HEK293T (cell line): Measurements from ENCODE around the gene SEMA3G.
A peak's percentile ranks its signal among the peaks of the same experiment; 100 is the strongest.

ENCODE experiments used
- CTCF ChIA-PET: fragments of 350-600 bp; formaldehyde crosslinking; extraction: SDS; loops from one replicate; lab custom pipeline; 2021; ENCODE audit warnings: antibody characterized with exemption, inconsistent platforms; lab: Yijun Ruan, JAX
- POLR2A ChIA-PET: fragments of 350-600 bp; formaldehyde crosslinking; extraction: SDS; loops from one replicate; lab custom pipeline; 2020; ENCODE audit warnings: antibody characterized with exemption, inconsistent platforms; lab: Yijun Ruan, JAX
- DNase-seq: peaks from one replicate; pipeline ENCODE4 v3.0.0; 2012; ENCODE audit warnings: mixed read lengths; ENCODE audit errors: extremely low spot score
- ARNT ChIP-seq: fragments of 450-650 bp; IDR thresholded peaks from 2 replicates; pipeline ENCODE4 v1.6.1; 2017; ENCODE audit warnings: mild to moderate bottlenecking
- BHLHE40 ChIP-seq: fragments of 450-650 bp; IDR thresholded peaks from 2 replicates; pipeline ENCODE4 v1.6.1; 2016; ENCODE audit warnings: mild to moderate bottlenecking, moderate library complexity, borderline replicate concordance
- CTBP1 ChIP-seq: fragments of 450-650 bp; IDR thresholded peaks from 2 replicates; pipeline ENCODE4 v1.6.1; 2016; ENCODE audit warnings: borderline replicate concordance
- ELF4 ChIP-seq: fragments of 450-650 bp; IDR thresholded peaks from 2 replicates; pipeline ENCODE4 v1.6.1; 2017; ENCODE audit warnings: antibody characterized with exemption
- FOXA1 ChIP-seq: fragments of 450-650 bp; IDR thresholded peaks from 2 replicates; pipeline ENCODE4 v1.6.1; 2016; ENCODE audit warnings: mild to moderate bottlenecking
- FOXK2 ChIP-seq: fragments of 450-650 bp; IDR thresholded peaks from 2 replicates; pipeline ENCODE4 v1.6.1; 2016; ENCODE audit warnings: mild to moderate bottlenecking
- FOXM1 ChIP-seq: fragments of 450-650 bp; IDR thresholded peaks from 2 replicates; pipeline ENCODE4 v1.6.1; 2017; ENCODE audit warnings: mild to moderate bottlenecking, borderline replicate concordance
- HDGF ChIP-seq: fragments of 450-650 bp; IDR thresholded peaks from 2 replicates; pipeline ENCODE4 v1.6.1; 2017; ENCODE audit warnings: antibody characterized with exemption, borderline replicate concordance
- L3MBTL2 ChIP-seq: fragments of 450-650 bp; conservative IDR thresholded peaks from 2 replicates; pipeline ENCODE4 v1.6.1; 2016; ENCODE audit warnings: mild to moderate bottlenecking
- LEF1 ChIP-seq: fragments of 450-650 bp; IDR thresholded peaks from 2 replicates; pipeline ENCODE4 v1.6.1; 2017; ENCODE audit warnings: mild to moderate bottlenecking, borderline replicate concordance
- NFRKB ChIP-seq: fragments of 450-650 bp; IDR thresholded peaks from 2 replicates; pipeline ENCODE4 v1.6.1; 2016; ENCODE audit warnings: mild to moderate bottlenecking, moderate library complexity
- PKNOX1 ChIP-seq: fragments of 450-650 bp; IDR thresholded peaks from 2 replicates; pipeline ENCODE4 v1.6.1; 2016
- SP1 ChIP-seq: fragments of 450-650 bp; IDR thresholded peaks from 2 replicates; pipeline ENCODE4 v1.6.1; 2017
- SUZ12 ChIP-seq: fragments of 450-650 bp; IDR thresholded peaks from 2 replicates; pipeline ENCODE4 v1.6.1; 2016; ENCODE audit warnings: mild to moderate bottlenecking
- TARDBP ChIP-seq: fragments of 450-650 bp; IDR thresholded peaks from 2 replicates; pipeline ENCODE4 v1.6.1; 2016
- ZNF384 ChIP-seq: fragments of 450-650 bp; IDR thresholded peaks from 2 replicates; pipeline ENCODE4 v1.6.1; 2016

Gene SEMA3G

GRCh38 chr3:52444860-52445793 lies at the start of gene SEMA3G:
Gene SEMA3G, minus strand, starts transcription at chr3:52445103. Its CDS starts 76 bp downstream, at chr3:52445027.
- ChIA-PET POLR2A (interaction anchor here (0.9 to 2.6 kb wide), 3 partner anchors 9 to 20 kb away, joined by 3 to 11 read pairs (median 4); partner anchors contain the start of gene TNNC1), CTCF (interaction anchor here (0.7 to 3.3 kb wide), 5 partner anchors 10 to 41 kb away, joined by 3 to 18 read pairs (median 5); no protein-coding TSS in a partner anchor)
- DNase-seq = peak; percentile 85
- TF ChIP-seq FOXM1 (no peak), FOXK2 (no peak), CTBP1 (no peak)

- POLR2A ChIA-PET = no interaction called here
- CTCF ChIA-PET = no interaction called here
- TF ChIP-seq FOXM1 (no peak), L3MBTL2 (no peak), TARDBP (no peak), ZNF384 (no peak), HDGF (no peak), LEF1 (no peak), NFRKB (no peak), ARNT (no peak), PKNOX1 (no peak), SP1 (no peak), BHLHE40 (no peak), FOXK2 (no peak), ELF4 (no peak), FOXA1 (no peak), SUZ12 (no peak), CTBP1 (no peak)
- DNase-seq = no peak
Measured at GRCh38 chr3:52494445-52494844, 49.5 kb upstream of the SEMA3G start.

- TF ChIP-seq PKNOX1 (no peak), ZNF384 (no peak), LEF1 (no peak), FOXM1 (no peak), CTBP1 (no peak), NFRKB (no peak), ARNT (no peak), FOXA1 (no peak), BHLHE40 (no peak), SP1 (no peak), L3MBTL2 (no peak), SUZ12 (no peak), ELF4 (no peak), HDGF (no peak), TARDBP (no peak)
- DNase-seq = no peak
- POLR2A ChIA-PET = no interaction called here
- CTCF ChIA-PET = no interaction called here
Measured at GRCh38 chr3:52493232-52494017, 48.5 kb upstream of the SEMA3G start.

GRCh38 chr3:52492059-52492458 lies 47.2 kb upstream of the SEMA3G start:
- no peak for TF ChIP-seq ZNF384
- TF ChIP-seq PKNOX1 = no peak
- no peak for TF ChIP-seq ELF4
- no peak for TF ChIP-seq FOXA1
- no peak for TF ChIP-seq FOXM1
- no peak for TF ChIP-seq NFRKB
- TF ChIP-seq TARDBP = no peak
- TF ChIP-seq L3MBTL2 = no peak
- TF ChIP-seq BHLHE40 = no peak
- TF ChIP-seq ARNT = no peak
- DNase-seq = no peak
- ChIA-PET POLR2A (no interaction called here), CTCF (no interaction called here)

GRCh38 chr3:52490939-52491526 lies 46.1 kb upstream of the SEMA3G start:
- POLR2A ChIA-PET = no interaction called here
- TF ChIP-seq TARDBP (no peak), NFRKB (no peak), FOXA1 (no peak), SP1 (no peak), LEF1 (no peak), ZNF384 (no peak), CTBP1 (no peak), BHLHE40 (no peak), L3MBTL2 (no peak), ARNT (no peak), FOXM1 (no peak)
- DNase-seq = no peak
- CTCF ChIA-PET = interaction anchor here (0.6 to 0.9 kb wide), 2 partner anchors 9 to 270 kb away, joined by 3 read pairs; no protein-coding TSS in a partner anchor
